ENCODE results near the gene ACAA1.

The ACAA1 gene

DNA sequence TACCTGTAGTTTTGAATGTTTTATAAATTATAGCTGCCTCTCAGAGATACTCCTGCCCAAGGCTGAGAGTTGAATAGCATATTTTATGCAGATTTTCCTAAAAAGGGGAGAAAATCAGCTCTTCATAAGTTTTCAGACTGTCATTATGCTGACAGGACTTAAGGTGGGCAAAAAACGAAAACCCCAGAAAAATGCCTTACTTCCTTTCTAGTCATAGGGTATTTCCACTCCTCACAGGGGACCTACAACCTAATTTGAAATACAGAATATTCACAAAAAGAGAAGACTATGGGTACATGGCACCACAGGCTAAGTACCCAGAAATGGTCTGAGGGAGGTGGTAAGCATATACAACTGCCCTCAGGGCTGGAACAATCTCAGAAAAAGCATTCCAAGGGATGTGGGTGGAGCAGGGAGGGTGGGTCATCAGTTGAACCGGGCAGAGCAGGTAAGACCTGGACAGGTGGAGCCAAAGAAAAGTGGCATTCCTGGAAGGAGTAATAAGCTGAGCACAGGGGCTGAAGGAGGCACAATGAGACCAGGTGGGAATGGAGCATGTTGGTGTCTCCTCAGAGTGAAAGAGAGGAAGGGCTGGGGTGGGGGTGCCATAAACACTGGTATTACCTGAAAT lies 17.8 kb upstream of the ACAA1 start:
- DNase-seq (ENCODE audit: low read depth, low spot score), result peak; percentile 61

DNA sequence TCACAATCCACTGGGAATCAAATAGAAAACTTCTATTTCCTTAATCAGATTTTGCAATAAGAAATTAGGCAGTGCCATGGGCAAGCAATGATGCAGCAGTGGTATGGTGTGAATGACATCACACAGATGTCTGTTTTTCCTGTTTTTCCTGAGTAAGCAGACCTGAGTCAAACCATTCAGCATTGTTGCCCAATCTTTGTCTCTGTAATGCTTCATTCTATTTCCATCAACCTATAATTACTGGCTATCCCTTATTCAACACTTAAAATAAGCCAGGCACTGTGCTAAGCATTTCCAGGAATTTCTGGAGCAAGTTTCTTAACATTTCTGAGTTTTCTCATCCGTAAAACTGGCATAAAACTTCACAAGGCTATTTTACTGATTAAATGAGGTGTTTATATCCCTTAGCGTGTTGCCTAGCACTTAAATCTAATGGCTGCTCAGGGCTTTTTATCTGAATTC lies 17.1 kb upstream of the ACAA1 start:
- DNase-seq (ENCODE audit: low read depth, low spot score), result no peak

DNA sequence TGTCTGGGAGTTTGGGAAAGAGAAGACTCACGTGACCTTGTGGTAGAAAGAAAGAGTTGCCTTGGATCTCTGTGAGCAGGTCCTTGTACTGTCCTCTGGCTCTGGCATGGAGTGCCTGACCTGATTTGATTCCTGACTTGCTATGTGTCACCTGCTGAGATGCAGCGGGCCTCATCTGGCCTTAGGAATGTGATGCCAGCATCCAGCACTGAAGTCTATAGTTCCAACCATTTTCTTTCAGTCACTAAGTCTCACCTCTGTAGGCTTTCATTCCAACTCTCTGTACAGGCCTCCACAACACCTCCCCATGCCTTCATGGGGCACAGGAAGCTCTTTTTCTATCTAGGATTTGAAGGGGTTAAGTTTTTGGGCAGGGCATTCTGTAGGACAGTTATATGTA lies 16.3 kb upstream of the ACAA1 start:
- DNase-seq (ENCODE audit: low read depth, low spot score), result no peak

DNA sequence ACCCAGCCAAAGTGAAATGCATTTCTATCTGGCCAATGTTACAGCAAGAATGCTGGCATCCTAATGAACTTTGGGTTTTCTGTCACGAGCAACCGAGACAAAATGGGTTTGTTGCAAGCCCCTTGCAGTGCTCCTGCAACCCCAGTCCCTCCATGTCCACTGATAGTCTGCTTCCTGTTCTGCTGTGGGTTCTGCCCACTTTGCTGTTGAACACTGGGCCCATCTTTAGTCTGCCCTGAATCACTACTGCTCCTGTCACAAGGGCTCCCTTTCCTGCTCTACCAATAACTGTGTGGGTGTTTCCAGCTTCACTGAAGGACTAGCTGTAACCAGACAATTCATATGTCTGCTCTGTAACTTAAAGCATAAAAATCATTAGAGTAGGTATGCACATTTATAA lies 15.7 kb upstream of the ACAA1 start:
- DNase-seq (ENCODE audit: low read depth, low spot score), result no peak

DNA sequence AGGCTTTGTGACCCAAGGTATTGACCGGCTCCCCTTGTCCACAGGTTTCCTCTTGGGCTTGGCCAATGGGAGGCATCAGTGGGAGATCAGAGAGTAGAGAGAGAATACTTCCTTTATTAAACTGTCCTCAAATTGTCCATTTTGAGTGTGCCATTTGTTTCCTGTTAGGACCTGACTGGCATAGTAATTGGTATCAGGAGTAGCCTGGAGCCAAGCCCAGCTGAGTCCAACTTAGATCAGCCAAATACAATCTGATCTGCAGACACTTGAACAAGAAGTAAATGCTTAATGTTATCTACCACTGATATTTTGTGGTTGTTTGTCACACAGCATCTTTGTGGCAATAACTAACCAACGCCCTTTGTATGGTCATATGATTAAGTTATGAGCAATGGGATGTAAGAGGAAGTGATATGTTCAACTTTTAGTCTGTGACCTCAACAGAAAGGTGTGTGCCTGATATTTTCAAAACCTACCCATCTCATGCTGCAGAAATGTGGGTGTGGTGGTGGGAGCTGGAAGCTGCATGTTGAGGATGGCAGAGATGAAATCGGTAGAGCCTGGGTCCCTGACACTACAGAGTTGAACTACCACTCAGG lies 14.8 kb upstream of the ACAA1 start:
- DNase-seq (ENCODE audit: low read depth, low spot score), result no peak

DNA sequence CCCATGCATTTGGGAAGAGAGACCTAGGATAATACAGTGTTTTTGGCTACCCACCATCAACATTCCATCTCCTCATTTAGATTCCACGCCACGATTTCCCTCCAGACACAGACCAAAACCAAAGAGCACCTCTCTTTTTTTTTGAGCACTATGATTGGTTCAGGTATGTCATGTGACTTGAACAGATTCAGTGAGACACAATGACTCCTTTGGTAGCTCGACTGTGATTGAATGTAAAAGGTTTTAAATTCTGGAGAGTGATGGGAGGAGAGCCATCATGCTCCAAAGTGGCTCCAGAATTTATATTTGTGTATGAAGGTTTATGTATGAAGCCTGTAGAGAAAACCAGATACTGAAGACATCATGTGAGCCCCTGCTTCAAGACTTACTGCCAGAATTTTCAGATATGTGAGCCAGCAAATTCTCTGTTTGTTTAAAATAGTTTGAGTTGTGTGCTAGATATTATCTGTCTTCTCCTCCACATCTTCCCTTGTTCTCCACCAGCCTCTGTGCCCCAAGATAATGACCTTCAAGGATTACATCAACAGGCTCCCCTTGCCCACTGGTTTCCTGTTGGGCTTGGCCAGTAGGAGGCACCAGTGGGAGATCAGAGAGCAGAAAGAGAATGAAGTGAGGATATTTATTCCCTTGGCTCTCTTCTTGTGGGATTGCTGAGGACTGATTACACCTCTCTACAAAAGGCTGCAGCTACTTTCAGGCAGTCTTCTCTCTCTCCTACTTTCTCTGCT lies 14.0 kb upstream of the ACAA1 start:
- no peak for DNase-seq (ENCODE audit: low read depth, low spot score)

DNA sequence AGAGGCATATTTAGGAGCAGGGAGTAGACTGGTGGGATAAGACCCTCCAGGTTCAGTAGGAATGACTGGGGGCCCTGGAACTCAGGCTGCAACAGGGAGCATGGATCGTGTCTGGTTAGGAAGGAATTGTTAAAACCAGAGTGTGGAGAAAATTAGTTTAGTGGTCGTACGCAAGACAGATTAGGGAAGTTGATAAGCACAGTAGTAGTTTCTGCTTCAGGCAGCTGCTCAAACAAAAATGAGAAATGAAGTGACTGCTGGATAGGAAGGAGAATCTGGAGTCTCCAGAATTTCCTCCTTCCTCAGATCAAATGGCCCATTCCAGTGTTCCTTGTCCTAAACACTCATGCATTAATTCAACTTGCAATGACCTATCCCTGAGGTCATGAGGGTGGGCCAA lies 12.8 kb upstream of the ACAA1 start:
- DNase-seq (ENCODE audit: low read depth, low spot score), result no peak

DNA sequence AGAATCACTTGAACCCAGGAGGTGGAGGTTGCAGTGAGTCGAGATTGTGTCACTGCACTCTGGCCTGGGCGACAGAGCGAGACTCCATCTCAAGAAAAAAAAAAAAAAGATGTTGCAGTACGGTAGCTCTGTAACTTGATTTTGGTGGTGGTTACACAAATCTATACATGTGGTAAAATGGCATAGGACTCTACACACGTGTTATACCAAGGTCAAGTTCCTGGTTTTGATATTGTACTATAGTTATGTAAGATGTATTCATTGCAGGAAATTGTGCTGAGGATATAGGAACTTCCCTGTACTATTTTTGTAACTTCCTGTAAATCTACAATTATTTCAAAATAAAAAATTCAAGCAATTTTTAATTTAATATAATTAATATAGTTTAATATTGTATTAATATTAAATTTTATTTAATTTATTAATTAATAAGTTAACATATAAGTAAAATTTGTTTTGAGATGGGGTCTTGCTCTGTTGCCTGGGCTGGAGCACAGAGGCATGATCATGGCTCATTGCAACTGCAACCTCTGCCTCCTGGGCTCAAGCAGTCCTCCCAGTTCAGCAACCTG lies 11.5 kb upstream of the ACAA1 start:
- no peak for DNase-seq (ENCODE audit: low read depth, low spot score)

DNA sequence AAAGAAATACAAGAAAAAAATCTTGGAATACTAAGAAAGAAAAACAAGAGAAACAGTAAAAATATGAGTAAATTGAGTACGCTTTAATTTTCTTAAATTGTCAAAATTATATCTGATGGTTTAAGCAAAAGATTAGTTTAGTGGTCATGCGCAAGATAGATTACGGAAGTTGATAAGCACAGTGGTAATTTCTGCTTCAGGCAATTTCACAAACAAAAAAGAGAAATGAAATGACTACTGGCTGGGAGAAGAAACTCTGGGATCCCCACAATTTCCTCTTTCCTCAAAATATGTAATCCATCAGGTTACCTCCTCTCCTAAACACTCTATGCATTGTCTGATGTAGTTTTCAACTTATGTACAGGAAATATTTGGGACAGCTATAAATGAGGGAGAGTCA lies 10.5 kb upstream of the ACAA1 start:
- no peak for DNase-seq (ENCODE audit: low read depth, low spot score)

DNA sequence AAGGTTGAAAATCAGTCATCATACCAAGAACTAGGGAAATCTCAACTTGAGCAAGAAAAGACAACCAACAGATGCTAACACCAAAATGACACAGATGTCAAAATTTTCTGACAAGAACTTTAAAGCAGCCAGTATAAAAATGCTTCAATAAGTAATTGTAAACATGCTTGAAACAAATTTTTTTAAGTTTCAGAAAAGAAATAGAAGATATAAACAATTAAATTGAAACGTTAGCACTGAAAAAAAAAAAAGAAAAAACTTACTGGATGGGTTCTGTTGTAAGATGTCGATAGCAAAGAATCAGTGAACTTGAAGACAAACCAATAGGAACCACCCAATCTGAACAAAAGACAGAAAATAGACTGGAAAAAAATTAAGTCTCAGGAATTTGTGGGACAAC lies 9.6 kb upstream of the ACAA1 start:
- no peak for DNase-seq (ENCODE audit: low read depth, low spot score)

DNA sequence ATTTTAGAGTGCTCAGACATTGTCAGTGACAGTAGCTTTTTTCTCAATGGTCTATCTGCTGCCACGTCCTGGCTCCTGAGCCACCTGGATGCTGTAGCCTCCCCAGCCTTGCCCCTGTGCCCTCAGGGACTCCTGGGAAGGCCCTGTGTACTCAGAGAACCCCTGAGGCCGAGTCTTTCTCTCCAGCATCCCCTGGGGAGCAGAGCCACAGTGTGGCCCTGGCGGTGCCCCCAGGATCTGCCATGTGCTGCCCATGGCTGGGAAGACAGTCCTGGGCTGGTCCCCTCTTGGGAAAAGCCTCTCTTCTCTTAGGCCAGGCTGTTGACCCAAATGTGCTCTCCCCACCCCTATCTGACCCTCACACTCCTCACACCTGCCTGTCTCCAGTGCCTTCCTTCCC lies 6.6 kb upstream of the ACAA1 start:
- DNase-seq (ENCODE audit: low read depth, low spot score), result no peak

DNA sequence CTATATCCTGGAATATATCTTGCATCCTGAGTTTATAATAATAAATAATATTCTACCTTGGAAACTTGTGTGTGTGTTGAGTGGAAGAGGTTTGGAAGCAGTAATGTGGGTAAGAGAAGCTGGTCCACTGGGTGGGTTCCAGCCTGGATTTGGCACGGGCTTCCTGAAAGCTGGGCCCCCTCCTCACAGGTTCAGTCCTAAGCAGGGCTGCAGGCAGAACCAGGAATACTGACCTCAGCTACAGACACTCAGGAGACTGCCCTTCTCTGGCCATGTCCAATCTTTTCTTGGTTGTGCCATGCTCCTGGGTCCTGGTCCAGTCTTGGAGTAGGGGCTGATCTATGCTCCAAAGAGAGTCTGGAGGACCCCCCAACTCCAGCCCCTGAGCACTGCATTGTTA lies 6.0 kb upstream of the ACAA1 start:
- DNase-seq (ENCODE audit: low read depth, low spot score), result no peak

DNA sequence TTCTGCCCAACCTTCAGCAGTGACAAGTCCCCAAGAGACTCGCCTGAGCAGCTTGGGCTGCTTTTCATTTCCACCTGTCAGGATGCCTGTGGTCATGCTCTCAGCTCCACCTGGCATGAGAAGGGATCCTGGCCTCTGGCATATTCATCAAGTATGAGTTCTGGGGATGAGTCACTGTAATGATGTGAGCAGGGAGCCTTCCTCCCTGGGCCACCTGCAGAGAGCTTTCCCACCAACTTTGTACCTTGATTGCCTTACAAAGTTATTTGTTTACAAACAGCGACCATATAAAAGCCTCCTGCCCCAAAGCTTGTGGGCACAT lies 5.0 kb upstream of the ACAA1 start:
- no peak for DNase-seq (ENCODE audit: low read depth, low spot score)

DNA sequence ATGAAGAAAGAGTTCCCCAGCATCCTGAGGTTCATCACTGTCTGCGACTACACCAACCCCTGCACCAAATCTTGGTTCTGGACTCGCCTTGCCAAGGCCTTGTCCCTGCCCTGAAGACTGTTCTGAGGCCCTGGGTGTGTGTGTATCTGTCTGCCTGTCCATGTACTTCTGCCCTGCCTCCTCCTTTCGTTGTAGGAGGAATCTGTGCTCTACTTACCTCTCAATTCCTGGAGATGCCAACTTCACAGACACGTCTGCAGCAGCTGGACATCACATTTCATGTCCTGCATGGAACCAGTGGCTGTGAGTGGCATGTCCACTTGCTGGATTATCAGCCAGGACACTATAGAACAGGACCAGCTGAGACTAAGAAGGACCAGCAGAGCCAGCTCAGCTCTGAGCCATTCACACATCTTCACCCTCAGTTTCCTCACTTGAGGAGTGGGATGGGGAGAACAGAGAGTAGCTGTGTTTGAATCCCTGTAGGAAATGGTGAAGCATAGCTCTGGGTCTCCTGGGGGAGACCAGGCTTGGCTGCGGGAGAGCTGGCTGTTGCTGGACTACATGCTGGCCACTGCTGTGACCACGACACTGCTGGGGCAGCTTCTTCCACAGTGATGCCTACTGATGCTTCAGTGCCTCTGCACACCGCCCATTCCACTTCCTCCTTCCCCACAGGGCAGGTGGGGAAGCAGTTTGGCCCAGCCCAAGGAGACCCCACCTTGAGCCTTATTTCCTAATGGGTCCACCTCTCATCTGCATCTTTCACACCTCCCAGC lies 4.4 kb upstream of the ACAA1 start:
- no peak for DNase-seq (ENCODE audit: low read depth, low spot score)

DNA sequence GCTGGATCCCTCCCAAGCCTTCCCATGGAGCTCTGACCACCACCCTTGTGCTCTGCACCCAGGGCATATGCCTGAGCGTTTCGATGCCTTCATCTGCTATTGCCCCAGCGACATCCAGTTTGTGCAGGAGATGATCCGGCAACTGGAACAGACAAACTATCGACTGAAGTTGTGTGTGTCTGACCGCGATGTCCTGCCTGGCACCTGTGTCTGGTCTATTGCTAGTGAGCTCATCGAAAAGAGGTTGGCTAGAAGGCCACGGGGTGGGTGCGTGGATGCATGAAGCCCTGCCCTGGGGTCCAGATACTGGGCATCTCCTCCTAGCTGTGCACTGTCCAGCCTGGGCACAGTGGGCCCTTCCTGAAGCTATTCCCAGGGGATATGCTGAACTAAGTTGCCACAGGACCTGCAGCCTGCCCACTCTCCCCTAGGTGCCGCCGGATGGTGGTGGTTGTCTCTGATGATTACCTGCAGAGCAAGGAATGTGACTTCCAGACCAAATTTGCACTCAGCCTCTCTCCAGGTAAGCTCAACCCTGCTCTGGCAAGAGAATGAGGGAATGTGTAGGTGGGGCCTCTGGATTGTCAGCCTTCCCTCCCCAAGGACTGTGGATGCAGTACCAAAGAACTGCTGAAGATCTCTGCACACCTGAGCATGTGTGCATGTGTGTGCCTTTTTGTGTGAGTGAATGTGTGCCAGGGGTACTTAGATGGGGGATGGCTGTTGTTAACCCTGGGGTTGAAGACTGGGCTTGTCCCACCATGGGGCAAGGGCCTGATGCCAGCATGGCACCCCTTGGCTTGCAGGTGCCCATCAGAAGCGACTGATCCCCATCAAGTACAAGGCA lies 3.6 kb upstream of the ACAA1 start:
- no peak for DNase-seq (ENCODE audit: low read depth, low spot score)

DNA sequence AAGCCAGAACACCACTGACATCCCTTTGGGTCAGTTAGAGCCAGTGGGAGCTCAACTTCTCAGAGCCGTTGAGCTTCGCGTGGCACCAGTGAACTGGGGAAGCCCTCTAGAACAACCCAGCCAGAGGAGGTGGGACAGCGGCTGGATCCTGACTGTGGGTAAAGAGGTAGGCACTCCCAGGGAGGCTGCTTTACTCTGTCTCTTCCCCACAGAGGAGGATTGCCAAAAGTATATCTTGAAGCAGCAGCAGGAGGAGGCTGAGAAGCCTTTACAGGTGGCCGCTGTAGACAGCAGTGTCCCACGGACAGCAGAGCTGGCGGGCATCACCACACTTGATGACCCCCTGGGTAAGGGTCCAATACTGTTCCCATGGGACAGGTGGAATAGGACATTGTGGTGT lies 2.7 kb upstream of the ACAA1 start:
- DNase-seq (ENCODE audit: low read depth, low spot score), result no peak

DNA sequence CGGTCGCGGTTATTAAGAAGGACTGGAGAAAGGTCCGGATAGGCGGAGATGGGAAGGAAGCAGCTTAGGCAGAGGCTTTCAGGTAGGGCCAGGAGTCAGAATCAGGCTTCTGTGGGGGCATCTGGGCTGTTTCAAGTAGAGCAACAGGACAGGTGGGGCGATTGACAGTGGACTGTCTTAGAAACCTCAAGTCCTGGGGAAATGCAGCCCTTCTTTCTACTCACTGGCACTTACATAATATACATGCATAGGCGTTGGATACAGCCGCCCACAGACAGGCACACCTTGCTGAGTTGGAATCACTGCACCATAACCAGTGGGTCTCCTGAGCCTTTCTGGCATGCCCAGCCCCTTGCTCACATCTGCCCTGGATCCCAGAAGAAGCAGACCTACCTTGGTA lies 2.3 kb upstream of the ACAA1 start:
- DNase-seq (ENCODE audit: low read depth, low spot score), result no peak

DNA sequence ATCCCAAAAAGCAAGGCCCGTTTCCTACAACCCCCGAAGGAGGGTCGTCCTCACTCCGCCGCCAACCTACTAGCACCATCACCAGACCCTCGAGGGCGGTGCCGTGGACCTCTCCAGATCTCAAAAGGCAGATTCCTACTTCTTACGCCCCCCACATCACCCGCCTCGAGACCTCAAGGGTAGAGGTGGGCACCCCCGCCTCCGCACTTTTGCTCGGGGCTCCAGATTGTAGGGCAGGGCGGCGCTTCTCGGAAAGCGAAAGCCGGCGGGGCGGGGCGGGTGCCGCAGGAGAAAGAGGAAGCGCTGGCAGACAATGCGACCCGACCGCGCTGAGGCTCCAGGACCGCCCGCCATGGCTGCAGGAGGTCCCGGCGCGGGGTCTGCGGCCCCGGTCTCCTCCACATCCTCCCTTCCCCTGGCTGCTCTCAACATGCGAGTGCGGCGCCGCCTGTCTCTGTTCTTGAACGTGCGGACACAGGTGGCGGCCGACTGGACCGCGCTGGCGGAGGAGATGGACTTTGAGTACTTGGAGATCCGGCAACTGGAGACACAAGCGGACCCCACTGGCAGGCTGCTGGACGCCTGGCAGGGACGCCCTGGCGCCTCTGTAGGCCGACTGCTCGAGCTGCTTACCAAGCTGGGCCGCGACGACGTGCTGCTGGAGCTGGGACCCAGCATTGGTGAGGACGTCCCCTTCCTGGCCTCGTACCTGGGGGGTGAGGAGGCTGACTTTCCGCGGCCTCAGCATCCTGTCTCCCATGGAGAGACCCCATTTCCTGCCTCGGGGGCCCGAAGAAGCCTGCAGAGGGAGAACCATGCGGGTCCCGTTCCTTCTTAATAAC lies 1.6 kb upstream of the ACAA1 start, which contains the start of gene MYD88:
TSS of gene MYD88 (plus strand) at position 313 of the 842 bp plus-strand sequence. CDS start at position 353, 40 bp downstream.
- peak; percentile 82 for DNase-seq (ENCODE audit: low read depth, low spot score)

DNA sequence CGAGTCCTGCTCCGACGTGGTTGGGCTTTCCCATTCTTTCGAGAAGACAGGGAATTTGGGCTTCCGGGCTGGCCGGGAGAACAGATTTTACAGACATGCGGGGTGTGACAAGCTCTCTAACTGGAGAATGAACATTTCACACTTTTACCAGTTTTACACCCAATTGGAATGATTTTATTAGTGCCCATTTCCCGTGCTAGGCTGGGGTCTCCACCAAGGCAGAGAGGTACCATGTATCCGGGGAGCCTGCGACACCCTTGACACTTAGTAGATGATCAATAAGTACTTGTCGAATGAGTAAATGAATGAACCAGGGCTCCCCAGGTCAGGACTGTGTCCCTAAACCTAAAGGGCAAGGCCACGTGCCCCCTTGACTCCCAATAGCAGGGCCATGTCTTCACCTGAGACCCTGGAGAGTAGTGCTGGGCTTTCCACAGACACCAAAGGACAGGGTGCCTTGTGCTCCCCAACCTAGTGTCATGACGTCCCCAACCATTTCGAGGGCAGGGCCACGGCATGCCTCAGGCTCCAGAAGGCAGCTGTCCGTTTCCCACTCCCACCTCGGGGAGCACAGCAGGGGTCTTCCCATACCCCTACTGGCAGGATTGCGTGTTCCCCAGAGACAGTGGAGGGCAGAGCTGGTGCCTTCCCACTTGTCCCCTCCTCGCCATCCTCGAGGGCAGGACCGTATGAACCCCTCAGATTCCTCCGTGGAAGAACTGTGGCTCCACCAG lies 855 bp upstream of the ACAA1 start:
- peak; percentile 55 for DNase-seq (ENCODE audit: low read depth, low spot score)

DNA sequence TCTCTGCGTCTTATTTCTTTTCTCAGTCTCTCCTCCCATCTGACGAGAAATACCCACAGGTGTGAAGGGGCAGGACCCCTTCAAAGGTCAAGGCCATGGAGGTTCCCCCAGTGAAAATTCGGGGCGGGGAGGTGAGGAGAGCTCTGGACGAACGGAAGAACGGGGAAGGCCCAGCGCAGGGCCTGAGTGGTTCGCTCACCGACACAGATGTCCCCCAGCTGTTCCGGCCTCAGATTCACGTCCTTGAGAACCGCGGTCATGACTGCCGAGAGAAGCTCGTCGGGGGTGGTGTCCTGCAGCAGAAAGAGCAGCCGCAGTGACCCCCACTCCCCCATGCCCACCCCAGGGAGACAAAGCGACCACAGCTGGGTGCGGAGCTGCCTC lies 542 bp downstream of the ACAA1 start:
- DNase-seq (ENCODE audit: low read depth, low spot score), result no peak
